ENCODE measurements around the gene TMC5.

The TMC5 gene

DNA sequence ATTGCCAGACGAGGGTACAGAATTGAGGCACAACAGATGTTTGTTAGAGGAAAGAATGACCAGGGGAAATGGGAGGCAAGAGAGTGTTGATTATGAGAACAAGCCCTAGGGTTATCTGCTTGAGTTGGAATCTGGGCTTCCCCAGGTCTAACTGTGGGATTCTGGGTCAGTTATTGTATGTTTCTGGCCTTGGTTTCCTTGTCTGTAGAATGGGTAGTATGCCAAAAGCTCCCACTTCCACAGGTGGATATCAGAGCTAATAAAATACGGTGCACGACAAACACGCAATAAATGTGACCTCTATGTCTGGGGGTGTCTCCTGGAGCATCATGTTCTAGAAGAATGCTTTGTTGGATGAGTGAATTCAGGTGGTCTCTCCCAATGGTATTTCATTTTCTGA lies 517 bp downstream of the TMC5 start:
- no peak overlapping the region for H3K4me3 ChIP-seq (ENCODE audit: low read length)
- no peak overlapping the region for H3K27ac ChIP-seq (ENCODE audit: low read length)
- no peaks in the 10 kb centered on the region for H4K20me1 ChIP-seq (ENCODE audit: insufficient read depth, low read length)
- no peaks in the 10 kb centered on the region for H3K27me3 ChIP-seq (replicated peaks; ENCODE audit: insufficient read depth, low read length)
- H3K36me3 ChIP-seq (replicated peaks; ENCODE audit: insufficient read depth, low read length), result no peaks in the 10 kb centered on the region
- no peaks in the 10 kb centered on the region for H3K79me2 ChIP-seq (ENCODE audit: low read length)
- no peak overlapping the region for H3K4me2 ChIP-seq (ENCODE audit: low read depth, low read length)
- no peak overlapping the region for H3K9ac ChIP-seq (ENCODE audit: low read length)
- no peaks in the 10 kb centered on the region for H3K9me3 ChIP-seq (replicated peaks; ENCODE audit: insufficient read depth, low read length)
- no peaks in the 10 kb centered on the region for H3K9me2 ChIP-seq (replicated peaks; ENCODE audit: insufficient read depth, low read length)
- DNase-seq, result no peak
- H3F3A ChIP-seq (ENCODE audit: insufficient read depth, low read length), result no peaks in the 10 kb centered on the region
- no peaks in the 10 kb centered on the region for H3K4me1 ChIP-seq (ENCODE audit: low read length)
- no peak overlapping the region for H2AFZ ChIP-seq (ENCODE audit: low read length)
- TF ChIP-seq EZH2phosphoT487 (IDR thresholded peaks at IDR 0.05; ENCODE audit: low read length), result no peak
- TF ChIP-seq, protein P1, sequence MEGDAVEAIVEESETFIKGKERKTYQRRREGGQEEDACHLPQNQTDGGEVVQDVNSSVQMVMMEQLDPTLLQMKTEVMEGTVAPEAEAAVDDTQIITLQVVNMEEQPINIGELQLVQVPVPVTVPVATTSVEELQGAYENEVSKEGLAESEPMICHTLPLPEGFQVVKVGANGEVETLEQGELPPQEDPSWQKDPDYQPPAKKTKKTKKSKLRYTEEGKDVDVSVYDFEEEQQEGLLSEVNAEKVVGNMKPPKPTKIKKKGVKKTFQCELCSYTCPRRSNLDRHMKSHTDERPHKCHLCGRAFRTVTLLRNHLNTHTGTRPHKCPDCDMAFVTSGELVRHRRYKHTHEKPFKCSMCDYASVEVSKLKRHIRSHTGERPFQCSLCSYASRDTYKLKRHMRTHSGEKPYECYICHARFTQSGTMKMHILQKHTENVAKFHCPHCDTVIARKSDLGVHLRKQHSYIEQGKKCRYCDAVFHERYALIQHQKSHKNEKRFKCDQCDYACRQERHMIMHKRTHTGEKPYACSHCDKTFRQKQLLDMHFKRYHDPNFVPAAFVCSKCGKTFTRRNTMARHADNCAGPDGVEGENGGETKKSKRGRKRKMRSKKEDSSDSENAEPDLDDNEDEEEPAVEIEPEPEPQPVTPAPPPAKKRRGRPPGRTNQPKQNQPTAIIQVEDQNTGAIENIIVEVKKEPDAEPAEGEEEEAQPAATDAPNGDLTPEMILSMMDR (IDR thresholded peaks at IDR 0.05; ENCODE audit: low read length), result no peak
- TF ChIP-seq EZH2 (optimal IDR thresholded peaks at IDR 0.05; ENCODE audit: low read depth, low read length), result no peak

DNA sequence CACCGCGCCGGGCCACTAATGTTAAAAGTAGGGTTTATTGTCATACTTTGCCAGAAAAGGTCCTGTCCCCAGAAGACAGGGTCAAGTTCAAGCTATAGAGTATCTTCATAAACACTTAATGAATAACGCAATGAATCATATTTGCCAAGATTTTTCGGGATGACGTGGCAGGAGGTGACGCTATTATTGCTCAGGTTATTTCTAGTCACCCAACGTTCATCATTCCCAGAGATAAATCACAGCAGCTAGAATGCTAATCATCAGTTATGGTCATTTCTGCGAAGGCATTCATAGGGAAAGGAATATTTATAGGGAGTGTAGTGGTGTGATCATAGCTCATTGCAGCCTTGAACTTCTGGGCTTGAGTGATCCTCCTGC lies 2.0 kb downstream of the TMC5 start:
- Histone ChIP-seq H3K9ac (ENCODE audit: low read length) (no peak overlapping the region), H3K4me3 (ENCODE audit: low read length) (no peak overlapping the region), H3K27me3 (replicated peaks; ENCODE audit: insufficient read depth, low read length) (no peaks in the 10 kb centered on the region), H4K20me1 (ENCODE audit: insufficient read depth, low read length) (no peaks in the 10 kb centered on the region), H3K79me2 (ENCODE audit: low read length) (no peaks in the 10 kb centered on the region), H3K27ac (ENCODE audit: low read length) (no peak overlapping the region), H3K4me2 (ENCODE audit: low read depth, low read length) (no peak overlapping the region), H3F3A (ENCODE audit: insufficient read depth, low read length) (no peaks in the 10 kb centered on the region), H3K36me3 (replicated peaks; ENCODE audit: insufficient read depth, low read length) (no peaks in the 10 kb centered on the region), H3K9me3 (replicated peaks; ENCODE audit: insufficient read depth, low read length) (no peaks in the 10 kb centered on the region), H2AFZ (ENCODE audit: low read length) (no peak overlapping the region), H3K9me2 (replicated peaks; ENCODE audit: insufficient read depth, low read length) (no peaks in the 10 kb centered on the region), H3K4me1 (ENCODE audit: low read length) (no peaks in the 10 kb centered on the region)
- TF ChIP-seq EZH2phosphoT487 (IDR thresholded peaks at IDR 0.05; ENCODE audit: low read length), result no peak
- TF ChIP-seq, protein P1 (IDR thresholded peaks at IDR 0.05; ENCODE audit: low read length), result no peak
- TF ChIP-seq EZH2 (optimal IDR thresholded peaks at IDR 0.05; ENCODE audit: low read depth, low read length), result no peak
- no peak for DNase-seq

DNA sequence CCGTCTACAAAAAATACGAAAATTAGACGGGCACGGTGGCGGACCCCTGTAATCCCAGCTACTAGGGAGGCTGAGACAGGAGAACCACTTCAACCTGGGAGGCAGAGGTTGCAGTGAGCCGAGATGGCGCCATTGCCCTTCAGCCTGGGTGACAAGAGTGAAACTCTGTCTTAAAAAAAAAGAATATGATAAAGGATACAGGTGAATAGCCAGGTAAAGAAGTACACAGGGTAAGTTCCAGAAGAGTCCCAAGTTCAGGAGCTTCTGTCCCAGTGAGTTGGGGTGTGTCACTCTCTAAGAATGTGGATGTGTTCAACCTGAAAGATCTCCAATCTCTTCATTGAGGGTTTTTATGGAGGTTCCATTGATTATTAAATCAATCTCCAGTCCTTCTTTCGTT lies 6.8 kb downstream of the TMC5 start:
- Histone ChIP-seq H3K9me3 (replicated peaks; ENCODE audit: insufficient read depth, low read length) (no peaks in the 10 kb centered on the region), H3K4me3 (ENCODE audit: low read length) (no peak overlapping the region), H3K4me1 (ENCODE audit: low read length) (no peaks in the 10 kb centered on the region), H3K27ac (ENCODE audit: low read length) (no peak overlapping the region), H3K4me2 (ENCODE audit: low read depth, low read length) (no peak overlapping the region), H3K79me2 (ENCODE audit: low read length) (no peaks in the 10 kb centered on the region), H3K27me3 (replicated peaks; ENCODE audit: insufficient read depth, low read length) (no peaks in the 10 kb centered on the region), H3K9ac (ENCODE audit: low read length) (no peak overlapping the region), H2AFZ (ENCODE audit: low read length) (no peak overlapping the region), H3K36me3 (replicated peaks; ENCODE audit: insufficient read depth, low read length) (no peaks in the 10 kb centered on the region), H4K20me1 (ENCODE audit: insufficient read depth, low read length) (no peaks in the 10 kb centered on the region), H3K9me2 (replicated peaks; ENCODE audit: insufficient read depth, low read length) (no peaks in the 10 kb centered on the region), H3F3A (ENCODE audit: insufficient read depth, low read length) (no peaks in the 10 kb centered on the region)
- DNase-seq, result no peak
- TF ChIP-seq, protein P1 (IDR thresholded peaks at IDR 0.05; ENCODE audit: low read length), result no peak
- TF ChIP-seq EZH2 (optimal IDR thresholded peaks at IDR 0.05; ENCODE audit: low read depth, low read length) (no peak), EZH2phosphoT487 (IDR thresholded peaks at IDR 0.05; ENCODE audit: low read length) (no peak)
